Spleen (tissue), 7 donors: Measurements from ENCODE around the gene ATP2B1.

ENCODE experiments used
- CTCF ChIP-seq, 11 experiments: fragments of 200-600 bp in 7 of 11; fragments of 450-650 bp in 4 of 11; sonication (generic) in 4 of 11; IDR thresholded peaks in 8 of 11; conservative IDR thresholded peaks in 3 of 11; 1 replicate in 7 of 11; 2 replicates in 4 of 11; pipeline versions ENCODE4 v1.4.0 to v1.8.0; 2016 to 2021; ENCODE audit warnings: antibody characterized with exemption in 11 of 11, inconsistent platforms in 4 of 11, mild to moderate bottlenecking in 1 of 11
- POLR2A ChIP-seq, 3 donors: fragments of 450-650 bp; IDR thresholded peaks; one replicate each; pipeline ENCODE4 v1.5.1; 2017; ENCODE audit warnings: antibody characterized with exemption in 3 of 3, mild to moderate bottlenecking in 1 of 3
- POLR2AphosphoS5 ChIP-seq, 3 donors: sonication (generic); formaldehyde crosslinking; IDR thresholded peaks; one replicate each; pipeline ENCODE4 v1.5.1; 2017; ENCODE audit warnings: antibody characterized with exemption in 3 of 3
- donor health status: DM: no; HTN: no; CAD: no; lungs with moderate emphysema.
- donor health status: DM: no; HTN: no; CAD: no.
- donor health status: DM: no; HTN: no; CAD: no.

GRCh38 chr12:89750389-89751351 lies 42.0 kb upstream of the ATP2B1 start:
- no peak for TF ChIP-seq POLR2A (IDR thresholded peaks at IDR 0.05)
- TF ChIP-seq CTCF (IDR thresholded peaks at IDR 0.05 in 8 of 11, conservative IDR thresholded peaks at IDR 0.05 in 3 of 11): no peak
- TF ChIP-seq POLR2AphosphoS5 (IDR thresholded peaks at IDR 0.05): no peak
